GM11168 (cell line): Measurements from ENCODE around the gene RAD9B.
"Not testable (repeated sequence)": the region's sequence is repeated elsewhere in the genome, so short reads cannot be mapped to it uniquely, and the experiment has no call there.

Experiments
- in situ Hi-C: fragments of 300-500 bp; cut with MboI; formaldehyde crosslinking; loops from one replicate; pipeline ENCODE4 v1.12.0; 2022; ENCODE audit warnings: low sequenced_read_pairs; ENCODE audit not compliant: unreplicated experiment

The RAD9B gene

GRCh38 chr12:110518014-110518413 is 15.9 kb downstream of the RAD9B start:
- in situ Hi-C loops: loop anchor here (25.0 kb wide), 1 partner anchor 319 kb away; the partner anchor contains the start of gene CCDC63

GRCh38 chr12:110520876-110521712 is 19.0 kb downstream of the RAD9B start:
- in situ Hi-C loops: loop anchor here (25.0 kb wide), 1 partner anchor 316 kb away; the partner anchor contains the start of gene CCDC63

GRCh38 chr12:110528277-110528839 is 26.2 kb downstream of the RAD9B start:
- in situ Hi-C loops: no loop called here

- in situ Hi-C loops: no loop called here
Measured at GRCh38 chr12:110530511-110530910, 28.4 kb downstream of the RAD9B start.

GRCh38 chr12:110531741-110532333 is 29.7 kb downstream of the RAD9B start:
- in situ Hi-C loops: no loop called here

GRCh38 chr12:110532644-110533043 is 30.5 kb downstream of the RAD9B start:
- in situ Hi-C loops: no loop called here

GRCh38 chr12:110533607-110534006 is 31.5 kb downstream of the RAD9B start:
- in situ Hi-C loops: no loop called here

GRCh38 chr12:110534811-110535210 is 32.7 kb downstream of the RAD9B start:
- in situ Hi-C loops: no loop called here

- in situ Hi-C loops: no loop called here
Measured at GRCh38 chr12:110536834-110537604, 34.9 kb downstream of the RAD9B start.

- in situ Hi-C loops: no loop called here
Measured at GRCh38 chr12:110537605-110538409, 35.7 kb downstream of the RAD9B start.

- in situ Hi-C loops: no loop called here
Measured at GRCh38 chr12:110538869-110539622, 36.9 kb downstream of the RAD9B start.

- in situ Hi-C loops: no loop called here
Measured at GRCh38 chr12:110540048-110540447, 37.9 kb downstream of the RAD9B start.

GRCh38 chr12:110543252-110543959 is 41.3 kb downstream of the RAD9B start:
- in situ Hi-C loops: no loop called here

- in situ Hi-C loops: no loop called here
Measured at GRCh38 chr12:110543965-110544364, 41.8 kb downstream of the RAD9B start.

GRCh38 chr12:110545259-110545658 is 43.1 kb downstream of the RAD9B start:
- in situ Hi-C loops: not testable (repeated sequence)

GRCh38 chr12:110545812-110546211 is 43.7 kb downstream of the RAD9B start:
- in situ Hi-C loops: no loop called here

- in situ Hi-C loops: no loop called here
Measured at GRCh38 chr12:110546339-110546738, 44.2 kb downstream of the RAD9B start.

GRCh38 chr12:110547090-110547489 is 45.0 kb downstream of the RAD9B start:
- in situ Hi-C loops: no loop called here
